ENCODE data around the gene POC1B. TPM values are rescaled to one million over a fixed set of nuclear protein-coding genes. Genes with fewer than 3 reads are reported as not detected.
A peak's percentile ranks its signal among the peaks of the same experiment; 100 is the strongest.
"Not testable (repeated sequence)": the region's sequence is repeated elsewhere in the genome, so short reads cannot be mapped to it uniquely, and the experiment has no call there.

POC1B gene
- total and polyA plus RNA-seq, 2 donors (not counting 3 experiments of a cell fraction or from before 2014, with no cell fraction given), result 7.1 to 18.2 TPM

DNA sequence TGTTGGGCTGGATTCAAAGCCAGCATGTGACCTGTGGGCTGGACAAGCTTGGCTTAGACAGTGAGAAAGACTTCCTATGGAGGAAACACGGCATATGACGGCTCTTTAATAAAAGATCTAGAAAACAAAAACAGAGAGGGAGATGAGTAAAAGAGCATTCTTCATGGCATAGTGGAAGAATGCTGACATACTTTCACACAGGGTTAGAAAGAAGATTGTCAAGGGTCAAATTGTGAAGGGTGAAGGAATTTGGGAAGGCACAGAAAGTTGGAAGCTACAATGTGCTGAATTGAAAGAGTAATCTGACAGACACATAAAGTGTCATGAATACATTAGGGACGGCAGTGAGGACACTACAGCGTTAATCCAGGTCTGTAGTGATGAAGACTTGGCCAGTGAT is 64.7 kb downstream of the POC1B start:
- H3K9me1 ChIP-seq (replicated peaks; ENCODE audit: control insufficient read depth, extremely low read depth, insufficient read depth, low read length), result no peaks in the 10 kb centered on the region
- H3K36me3 ChIP-seq (ENCODE audit: control insufficient read depth in 2 of 2, extremely low read depth in 1 of 2, insufficient read depth in 2 of 2, low read length in 2 of 2), result no peaks in the 10 kb centered on the region
- H3K27me3 ChIP-seq (ENCODE audit: control insufficient read depth in 2 of 2, insufficient read depth in 2 of 2, low read length in 2 of 2), result no peaks in the 10 kb centered on the region
- BruUV-seq (replicated peaks), result TSS peak; percentile 47
- TF ChIP-seq, protein P1, sequence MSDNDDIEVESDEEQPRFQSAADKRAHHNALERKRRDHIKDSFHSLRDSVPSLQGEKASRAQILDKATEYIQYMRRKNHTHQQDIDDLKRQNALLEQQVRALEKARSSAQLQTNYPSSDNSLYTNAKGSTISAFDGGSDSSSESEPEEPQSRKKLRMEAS (IDR thresholded peaks at IDR 0.05; ENCODE audit: insufficient read depth, insufficient read length), result no peak
- TF ChIP-seq EZH2 (IDR thresholded peaks at IDR 0.05; ENCODE audit: borderline replicate concordance, low read depth, low read length, severe bottlenecking) (no peak), MYC (IDR thresholded peaks at IDR 0.05; ENCODE audit: low read depth, low read length) (no peak), POLR2AphosphoS5 (IDR thresholded peaks at IDR 0.05; ENCODE audit: insufficient read depth, low read depth, low read length) (no peak), FOS (IDR thresholded peaks at IDR 0.05; ENCODE audit: borderline replicate concordance, insufficient read depth, low read length) (no peak), POLR2A (IDR thresholded peaks at IDR 0.05; ENCODE audit: low read depth, low read length) (no peak), JUN (IDR thresholded peaks at IDR 0.05; ENCODE audit: borderline replicate concordance, insufficient read depth, insufficient read length, low read depth) (no peak), GATA2 (IDR thresholded peaks at IDR 0.05; ENCODE audit: insufficient read depth, insufficient read length, low read depth, low read length) (no peak)
- TF ChIP-seq, protein P2, sequence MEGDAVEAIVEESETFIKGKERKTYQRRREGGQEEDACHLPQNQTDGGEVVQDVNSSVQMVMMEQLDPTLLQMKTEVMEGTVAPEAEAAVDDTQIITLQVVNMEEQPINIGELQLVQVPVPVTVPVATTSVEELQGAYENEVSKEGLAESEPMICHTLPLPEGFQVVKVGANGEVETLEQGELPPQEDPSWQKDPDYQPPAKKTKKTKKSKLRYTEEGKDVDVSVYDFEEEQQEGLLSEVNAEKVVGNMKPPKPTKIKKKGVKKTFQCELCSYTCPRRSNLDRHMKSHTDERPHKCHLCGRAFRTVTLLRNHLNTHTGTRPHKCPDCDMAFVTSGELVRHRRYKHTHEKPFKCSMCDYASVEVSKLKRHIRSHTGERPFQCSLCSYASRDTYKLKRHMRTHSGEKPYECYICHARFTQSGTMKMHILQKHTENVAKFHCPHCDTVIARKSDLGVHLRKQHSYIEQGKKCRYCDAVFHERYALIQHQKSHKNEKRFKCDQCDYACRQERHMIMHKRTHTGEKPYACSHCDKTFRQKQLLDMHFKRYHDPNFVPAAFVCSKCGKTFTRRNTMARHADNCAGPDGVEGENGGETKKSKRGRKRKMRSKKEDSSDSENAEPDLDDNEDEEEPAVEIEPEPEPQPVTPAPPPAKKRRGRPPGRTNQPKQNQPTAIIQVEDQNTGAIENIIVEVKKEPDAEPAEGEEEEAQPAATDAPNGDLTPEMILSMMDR (IDR thresholded peaks at IDR 0.05; ENCODE audit: extremely low read depth in 1 of 2, insufficient read depth in 1 of 2, low read depth in 1 of 2, low read length in 2 of 2), result no peak
- peak overlapping the region; percentile 77 for H3K4me2 ChIP-seq (ENCODE audit: insufficient read depth, low read length)
- peak; percentile 69 for DNase-seq (ENCODE audit: low read depth, low spot score)
- intact Hi-C loops (cut with micrococcal nuclease), result loop anchor here (1.0 to 5.0 kb wide), 7 partner anchors 109 to 1349 kb away; partner anchors contain the start of gene DUSP6
- H3K27ac ChIP-seq (ENCODE audit: insufficient read depth, low read depth, low read length), result peak overlapping the region; percentile 79
- POLR2A ChIA-PET, result interaction anchor here (0.5 to 2.5 kb wide), 6 partner anchors 27 to 327 kb away, joined by 3 to 11 read pairs (median 4); partner anchors contain the start of gene DUSP6
- H3K79me2 ChIP-seq (ENCODE audit: control insufficient read depth, insufficient read depth, low read length), result no peaks in the 10 kb centered on the region
- H3K4me1 ChIP-seq (ENCODE audit: control insufficient read depth, extremely low read depth, insufficient read depth, low read length), result peaks cover 24% of the 10 kb centered on the region
- peak overlapping the region; percentile 61 for H3K9ac ChIP-seq (replicated peaks; ENCODE audit: extremely low read depth, insufficient read depth, low read length)
- FAIRE-seq, result peak; percentile 75
- CTCF ChIA-PET, result interaction anchor here (0.8 to 8.2 kb wide), 14 partner anchors 10 to 443 kb away, joined by 3 to 163 read pairs (median 7); partner anchors contain the start of genes DUSP6, GALNT4 and POC1B
- no peaks in the 10 kb centered on the region for H3K9me3 ChIP-seq (replicated peaks; ENCODE audit: control insufficient read depth, insufficient read depth, low read length)
- H3K4me3 ChIP-seq (replicated peaks in 1 of 3; ENCODE audit: insufficient read depth in 1 of 3, low read depth in 1 of 3, low read length in 3 of 3), result peak overlapping the region in 1 of 3 experiments; percentile 21
- H4K20me1 ChIP-seq (replicated peaks; ENCODE audit: control insufficient read depth, extremely low read depth, insufficient read depth, low read length), result no peaks in the 10 kb centered on the region
- H2AFZ ChIP-seq (ENCODE audit: low read depth, low read length), result peak overlapping the region; percentile 68
- dilution Hi-C loops (cut with MboI; ENCODE audit: extremely low pct_ligation_motif_present, low sequenced_read_pairs), result loop anchor here (25.0 kb wide), 2 partner anchors 124 to 424 kb away; no protein-coding TSS in a partner anchor

DNA sequence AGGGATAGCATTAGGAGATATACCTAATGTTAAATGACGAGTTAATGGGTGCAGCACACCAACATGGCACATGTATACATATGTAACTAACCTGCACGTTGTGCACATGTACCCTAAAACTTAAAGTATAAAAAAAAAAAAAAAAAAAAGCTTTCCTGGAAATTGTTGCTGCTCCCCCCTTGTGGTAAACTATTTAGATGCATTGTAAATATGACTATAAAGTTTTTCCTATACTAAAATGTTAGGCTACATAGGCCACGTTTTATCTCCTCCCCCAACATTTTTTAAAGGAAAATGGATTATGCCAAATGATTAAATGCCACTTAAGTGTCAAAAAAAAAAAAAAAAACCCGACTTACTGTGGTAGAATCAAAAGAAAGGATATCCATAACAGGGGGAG is 66.6 kb downstream of the POC1B start:
- H3K36me3 ChIP-seq (ENCODE audit: control insufficient read depth in 2 of 2, extremely low read depth in 1 of 2, insufficient read depth in 2 of 2, low read length in 2 of 2); H3K9ac ChIP-seq (replicated peaks; ENCODE audit: extremely low read depth, insufficient read depth, low read length); H3K79me2 ChIP-seq (ENCODE audit: control insufficient read depth, insufficient read depth, low read length); H4K20me1 ChIP-seq (replicated peaks; ENCODE audit: control insufficient read depth, extremely low read depth, insufficient read depth, low read length); BruUV-seq (replicated peaks); H3K27me3 ChIP-seq (ENCODE audit: control insufficient read depth in 2 of 2, insufficient read depth in 2 of 2, low read length in 2 of 2); H3K9me1 ChIP-seq (replicated peaks; ENCODE audit: control insufficient read depth, extremely low read depth, insufficient read depth, low read length); intact Hi-C loops (cut with micrococcal nuclease); H3K9me3 ChIP-seq (replicated peaks; ENCODE audit: control insufficient read depth, insufficient read depth, low read length); H3K4me3 ChIP-seq (replicated peaks in 1 of 3; ENCODE audit: insufficient read depth in 1 of 3, low read depth in 1 of 3, low read length in 3 of 3); H2AFZ ChIP-seq (ENCODE audit: low read depth, low read length); H3K4me2 ChIP-seq (ENCODE audit: insufficient read depth, low read length); FAIRE-seq: not testable (repeated sequence)
- ChIA-PET CTCF (interaction anchor here (0.8 to 8.2 kb wide), 18 partner anchors 8 to 441 kb away, joined by 3 to 163 read pairs (median 4); partner anchors contain the start of gene DUSP6), POLR2A (interaction anchor here (0.6 to 1.9 kb wide), 5 partner anchors 19 to 112 kb away, joined by 3 to 7 read pairs (median 3); partner anchors contain the start of gene DUSP6)
- DNase-seq (ENCODE audit: low read depth, low spot score), result peak; percentile 36
- peak overlapping the region; percentile 14 for H3K27ac ChIP-seq (ENCODE audit: insufficient read depth, low read depth, low read length)
- dilution Hi-C loops (cut with MboI; ENCODE audit: extremely low pct_ligation_motif_present, low sequenced_read_pairs), result loop anchor here (25.0 kb wide), 2 partner anchors 122 to 422 kb away; no protein-coding TSS in a partner anchor
- H3K4me1 ChIP-seq (ENCODE audit: control insufficient read depth, extremely low read depth, insufficient read depth, low read length), result peaks cover 30% of the 10 kb centered on the region

Measured in endothelial cell of umbilical vein (primary cell).